Effector memory CD8-positive, alpha-beta T cell (primary cell): ENCODE measurements around the gene CORO1A.

Experiments
- ATAC-seq: fragments of 150-1000 bp; cut with Tn5 transposase; replicated peaks from 2 replicates; pipeline ENCODE4 v1.10.0; 2021; ENCODE audit warnings: mild to moderate bottlenecking, moderate library complexity
- DNase-seq, 3 experiments: peaks; one replicate each; pipeline ENCODE4 v3.0.0; 2021
- H3K27ac Mint-ChIP-seq, 2 donors: one replicate each; pipeline ENCODE4 v1.8.0; 2022; ENCODE audit warnings: mild to moderate bottlenecking in 2 of 2, mixed read lengths in 2 of 2, moderate library complexity in 2 of 2
- H3K27me3 Mint-ChIP-seq, 2 donors: one replicate each; pipeline ENCODE4 v1.8.0; 2022; ENCODE audit warnings: mixed read lengths in 2 of 2
- H3K36me3 Mint-ChIP-seq: one replicate; pipeline ENCODE4 v1.8.0; 2022; ENCODE audit warnings: mild to moderate bottlenecking, moderate library complexity, mixed read lengths; ENCODE audit not compliant: insufficient read depth
- H3K4me1 Mint-ChIP-seq, 2 donors: one replicate each; pipeline ENCODE4 v1.8.0; 2022; ENCODE audit warnings: low read depth in 2 of 2, mixed read lengths in 2 of 2
- H3K4me3 Mint-ChIP-seq, 2 donors: one replicate each; pipeline ENCODE4 v1.8.0; 2022; ENCODE audit warnings: mild to moderate bottlenecking in 2 of 2, mixed read lengths in 2 of 2, moderate library complexity in 2 of 2
- H3K9me3 Mint-ChIP-seq, 2 donors: one replicate each; pipeline ENCODE4 v1.8.0; 2022; ENCODE audit warnings: mixed read lengths in 2 of 2
- total RNA-seq, 9 experiments: gene quantifications; one replicate each; lab custom pipeline; 2026; lab: John Stamatoyannopoulos, UW

The CORO1A gene
- 343 to 646 (median 449) reads per million in 9 experiments for total RNA-seq

DNA sequence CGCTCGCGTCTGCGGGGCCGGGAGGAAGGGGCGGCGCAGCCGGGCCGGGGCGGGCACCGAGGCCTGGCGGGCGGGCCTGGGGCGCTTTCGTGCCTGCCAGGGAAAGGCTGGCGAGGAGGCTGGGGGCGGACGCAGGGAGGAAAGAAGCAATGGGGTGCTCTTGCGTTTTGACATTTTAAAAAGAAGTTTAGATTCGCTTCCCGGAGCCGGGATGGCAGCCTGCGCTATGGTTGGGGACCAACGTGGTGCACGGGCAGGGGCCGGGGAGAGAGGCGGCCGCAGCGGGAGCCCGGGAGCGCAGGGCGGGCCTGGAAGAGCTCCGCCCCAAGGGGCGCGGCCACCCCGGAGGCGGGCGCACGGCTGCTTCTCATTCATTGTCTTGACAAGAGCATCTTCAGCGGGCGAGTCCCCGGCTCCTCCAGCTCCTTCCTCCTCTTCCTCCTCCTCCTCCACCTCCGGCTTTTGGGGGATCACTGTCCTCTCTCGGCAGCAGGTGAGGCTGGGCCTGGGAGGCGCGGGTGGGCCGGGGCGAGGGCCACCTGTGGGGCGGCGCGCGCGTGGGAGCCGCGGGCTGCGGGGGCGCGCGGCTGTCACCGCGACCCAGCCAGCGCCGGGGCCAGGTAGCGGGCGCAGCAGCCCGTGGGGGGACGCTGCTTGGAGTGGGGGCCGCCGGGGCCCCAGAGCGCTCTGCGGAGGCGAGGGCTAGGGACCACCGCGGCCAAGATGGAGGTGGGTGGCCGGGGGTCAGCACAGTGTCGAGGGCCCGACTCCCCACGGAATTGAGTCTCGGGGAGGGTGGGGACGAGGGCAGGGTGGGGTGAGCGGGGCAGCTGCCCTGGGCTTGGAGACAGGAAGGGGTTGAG, at the start of gene CORO1A:
Gene CORO1A, plus strand, starts transcription at position 370 of the 863 bp plus-strand sequence. CDS start 1,608 bp downstream, outside the sequence.
- DNase-seq (peak; percentile 74 to 78 (median 74)), ATAC-seq (peak; percentile 36)
- Mint-ChIP-seq H3K4me1 (peaks cover 28 to 40% of the 10 kb centered on the region in 2 donors), H3K27ac (peak within 1 kb of the TSS; percentile 89 to 95), H3K9me3 (no peaks in the 10 kb centered on the region), H3K36me3 (peaks cover 64% of the 10 kb centered on the region), H3K4me3 (peak within 1 kb of the TSS; percentile 93 to 98), H3K27me3 (no peaks in the 10 kb centered on the region)

DNA sequence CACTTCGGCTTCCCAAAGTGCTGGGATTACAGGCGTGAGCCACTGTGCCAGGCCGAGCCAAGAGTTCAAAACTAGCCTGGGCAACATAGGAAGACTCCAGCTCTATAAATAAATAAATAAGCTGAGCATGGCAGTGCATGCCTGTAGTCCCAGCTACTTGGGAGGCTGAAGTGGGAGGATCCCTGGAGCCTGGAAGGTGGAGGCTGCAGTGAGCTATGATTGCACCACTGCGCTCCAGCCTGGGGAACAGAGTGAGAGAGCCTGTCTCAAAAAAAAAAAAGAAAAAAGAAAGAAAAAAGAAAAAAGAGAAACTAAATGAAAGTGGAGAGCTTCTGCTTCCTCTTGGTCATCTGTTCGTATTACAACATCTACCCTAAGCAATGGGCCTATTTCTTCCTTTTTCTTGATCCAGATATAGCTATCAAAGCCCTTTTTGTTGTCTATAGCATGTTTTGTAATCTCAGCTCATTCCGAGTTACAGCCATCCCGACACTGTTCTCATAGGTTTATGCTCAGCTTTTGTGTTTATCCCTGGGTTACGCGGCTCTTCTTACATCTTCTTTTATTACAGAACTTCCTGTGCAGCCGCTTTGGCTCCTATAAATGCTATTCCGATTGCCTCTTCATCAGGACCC, 46.3 kb upstream of the CORO1A start:
- Mint-ChIP-seq H3K27ac (no peak overlapping the region), H3K9me3 (no peaks in the 10 kb centered on the region), H3K27me3 (no peaks in the 10 kb centered on the region), H3K4me1 (peaks cover 0 to 5% of the 10 kb centered on the region in 2 donors), H3K36me3 (no peaks in the 10 kb centered on the region), H3K4me3 (no peak overlapping the region)
- ATAC-seq (no peak), DNase-seq (no peak)

DNA sequence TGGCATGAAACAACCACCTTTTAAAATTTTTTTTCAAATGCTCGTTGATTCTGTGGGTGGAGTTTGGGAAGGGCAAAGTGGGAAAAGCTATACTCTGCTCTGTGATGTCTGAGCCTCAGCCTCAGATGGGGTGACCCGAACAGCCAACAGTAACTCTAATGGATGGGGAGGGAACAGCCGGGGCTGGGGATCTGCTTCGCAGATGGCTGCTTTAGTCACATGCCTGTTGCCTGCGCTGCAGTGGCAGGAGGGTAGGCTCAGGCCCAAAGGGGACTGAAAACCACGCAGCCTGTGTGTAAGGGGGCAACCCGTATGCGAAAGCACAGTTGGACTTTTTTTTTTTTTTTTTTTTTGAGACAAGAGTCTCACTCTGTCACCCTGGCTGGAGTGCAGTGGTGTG, 45.5 kb upstream of the CORO1A start:
- H3K36me3 Mint-ChIP-seq, result no peaks in the 10 kb centered on the region
- H3K27me3 Mint-ChIP-seq, result no peaks in the 10 kb centered on the region
- H3K4me1 Mint-ChIP-seq, result peaks cover 0 to 7% of the 10 kb centered on the region in 2 donors
- H3K9me3 Mint-ChIP-seq, result no peaks in the 10 kb centered on the region
- DNase-seq (no peak), ATAC-seq (no peak)
- H3K27ac Mint-ChIP-seq, result no peak overlapping the region
- no peak overlapping the region for H3K4me3 Mint-ChIP-seq

DNA sequence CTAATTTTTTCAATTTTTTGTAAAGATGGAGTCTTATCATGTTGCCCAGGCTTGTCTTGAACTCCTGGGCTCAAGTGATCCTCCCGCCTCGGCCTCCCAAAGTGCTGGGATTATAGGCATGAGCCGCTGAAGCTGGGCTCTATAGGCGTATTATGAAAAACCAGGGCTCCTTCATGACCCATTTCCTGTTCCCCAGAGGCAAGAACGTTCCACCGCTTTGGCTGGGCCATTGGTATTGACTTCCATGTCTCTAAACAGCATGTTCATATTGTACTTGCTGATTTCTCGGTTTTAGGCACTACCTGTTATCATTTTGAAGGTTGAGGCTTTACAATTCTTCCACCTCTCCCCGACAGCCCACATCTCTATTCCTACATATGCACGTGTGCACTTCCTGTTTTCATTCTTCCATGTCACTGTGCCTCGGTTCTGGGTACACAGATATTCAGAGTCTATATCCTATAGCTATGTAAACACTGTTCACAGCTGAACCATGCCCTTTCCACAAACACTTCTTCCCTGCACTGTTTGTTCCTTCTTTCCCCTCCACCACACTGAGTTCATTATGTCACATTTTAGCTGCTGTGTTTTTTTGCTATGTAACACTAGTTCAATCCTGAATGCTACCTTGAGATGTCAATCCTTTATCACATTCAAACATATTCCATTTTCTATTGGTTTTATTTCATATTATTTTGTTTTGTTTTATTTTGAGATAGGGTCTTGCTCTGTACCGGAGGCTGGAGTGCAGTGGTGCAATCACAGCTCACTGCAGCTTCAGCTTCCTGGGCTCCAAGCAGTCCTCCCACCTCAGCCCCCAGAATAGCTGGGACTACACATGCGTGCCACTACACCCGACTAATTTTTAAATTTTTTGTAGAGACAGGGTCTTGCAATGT, 43.6 kb upstream of the CORO1A start:
- H3K27ac Mint-ChIP-seq, result no peak overlapping the region
- peaks cover 5 to 14% of the 10 kb centered on the region in 2 donors for H3K4me1 Mint-ChIP-seq
- ATAC-seq, result no peak
- H3K4me3 Mint-ChIP-seq, result no peak overlapping the region
- no peaks in the 10 kb centered on the region for H3K36me3 Mint-ChIP-seq
- no peaks in the 10 kb centered on the region for H3K27me3 Mint-ChIP-seq
- no peak for DNase-seq
- no peaks in the 10 kb centered on the region for H3K9me3 Mint-ChIP-seq

DNA sequence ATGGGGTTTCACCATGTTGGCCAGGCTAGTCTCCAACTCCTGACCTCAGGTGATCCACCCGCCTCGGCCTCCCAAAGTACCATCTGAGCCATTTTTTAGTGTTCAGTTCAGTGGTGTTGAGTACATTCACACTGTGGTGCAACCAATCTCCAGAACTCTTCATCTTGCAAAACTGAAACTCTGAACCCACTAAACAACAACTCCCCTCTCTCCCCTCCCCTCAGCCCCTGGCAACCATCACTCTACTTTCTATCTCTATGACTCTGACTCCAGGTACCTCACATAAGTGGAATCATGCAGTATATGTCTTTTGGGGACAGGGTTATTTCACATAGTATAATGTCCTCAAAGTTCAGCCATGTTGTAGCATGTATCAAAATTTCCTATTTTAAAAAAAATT, 41.7 kb upstream of the CORO1A start:
- Mint-ChIP-seq H3K27me3 (no peaks in the 10 kb centered on the region), H3K4me1 (peaks cover 5 to 17% of the 10 kb centered on the region in 2 donors), H3K27ac (no peak overlapping the region), H3K9me3 (no peaks in the 10 kb centered on the region), H3K4me3 (no peak overlapping the region), H3K36me3 (no peaks in the 10 kb centered on the region)
- ATAC-seq (no peak), DNase-seq (no peak)

DNA sequence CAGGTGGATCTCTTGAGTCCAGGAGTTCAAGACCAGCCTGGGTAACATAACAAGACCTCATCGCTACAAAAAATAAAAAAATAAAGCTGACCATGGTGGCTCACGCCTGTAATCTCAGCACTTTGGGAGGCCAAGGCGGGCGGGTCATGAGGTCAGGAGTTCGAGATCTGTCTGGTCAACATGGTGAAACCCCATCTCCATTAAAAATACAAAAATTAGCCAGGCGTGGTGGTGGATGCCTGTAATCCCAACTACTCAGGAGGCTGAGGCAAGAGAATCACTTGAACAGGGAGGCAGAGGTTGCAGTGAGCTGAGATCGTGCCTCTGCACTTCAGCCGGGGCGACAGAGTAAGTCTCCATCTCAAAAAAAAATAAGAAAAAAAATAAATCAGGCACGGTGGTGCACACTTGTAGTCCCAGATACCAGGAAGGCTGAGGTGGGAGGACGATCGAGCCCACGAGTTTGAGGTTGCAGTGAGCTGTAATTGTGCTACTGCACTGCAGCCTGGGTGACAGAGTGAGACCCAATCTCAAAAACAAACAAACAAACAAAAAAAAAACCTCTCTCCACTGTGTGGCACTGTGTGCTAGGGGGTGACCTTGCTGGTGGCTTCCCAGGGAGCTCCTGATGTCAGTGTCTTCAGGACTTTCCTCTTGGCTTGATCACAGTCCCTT, 40.6 kb upstream of the CORO1A start:
- Mint-ChIP-seq H3K36me3 (no peaks in the 10 kb centered on the region), H3K9me3 (no peaks in the 10 kb centered on the region), H3K27ac (peak overlapping the region; percentile 63 to 73), H3K4me1 (peaks cover 5 to 17% of the 10 kb centered on the region in 2 donors), H3K27me3 (no peaks in the 10 kb centered on the region), H3K4me3 (peak overlapping the region in 1 of 2 donors; percentile 32)
- ATAC-seq, result peak; percentile 92
- peak; percentile 18 to 39 (median 34) for DNase-seq

DNA sequence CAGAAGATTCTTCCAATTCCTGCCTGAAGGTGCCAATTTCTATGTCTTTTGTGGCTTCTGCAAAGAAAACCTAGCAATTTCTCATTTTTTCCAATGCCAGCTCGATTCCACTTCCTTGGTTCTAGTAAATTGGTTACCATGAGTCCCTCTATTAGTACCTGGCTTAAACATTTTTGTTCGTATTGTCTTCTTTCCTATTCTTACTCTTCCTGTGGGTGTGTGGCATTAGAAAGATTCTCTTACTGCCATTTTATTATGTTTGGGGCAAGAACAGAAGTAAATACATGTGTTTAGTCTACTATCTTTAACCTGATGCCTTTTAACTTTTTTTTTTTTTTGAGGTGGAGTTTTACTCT, 40.1 kb upstream of the CORO1A start:
- H3K27ac Mint-ChIP-seq, result peak overlapping the region; percentile 63 to 73
- ATAC-seq, result peak; percentile 36
- H3K4me1 Mint-ChIP-seq, result peaks cover 5 to 17% of the 10 kb centered on the region in 2 donors

DNA sequence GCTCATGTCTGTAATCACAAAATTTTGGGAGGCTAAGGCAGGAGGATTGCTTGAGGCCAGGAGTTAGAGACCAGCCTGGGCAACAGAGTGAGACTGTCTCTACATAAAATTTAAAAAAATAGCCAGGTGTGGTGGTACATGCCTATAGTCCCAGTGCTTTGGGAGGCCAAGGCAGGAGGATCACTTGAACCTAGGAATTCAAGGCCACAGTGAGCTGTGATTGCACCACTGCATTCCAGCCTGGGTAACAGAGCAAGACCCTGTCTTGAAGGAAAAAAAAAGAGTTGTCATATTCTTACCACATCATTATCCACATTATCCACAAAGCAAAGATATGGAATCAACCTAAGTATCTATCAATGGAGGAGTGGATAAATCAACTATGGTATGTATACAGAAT, 39.4 kb upstream of the CORO1A start:
- Mint-ChIP-seq H3K9me3 (no peaks in the 10 kb centered on the region), H3K36me3 (no peaks in the 10 kb centered on the region), H3K4me1 (peaks cover 5 to 17% of the 10 kb centered on the region in 2 donors), H3K27me3 (no peaks in the 10 kb centered on the region), H3K27ac (peak overlapping the region; percentile 63 to 73), H3K4me3 (no peak overlapping the region)
- no peak for ATAC-seq
- DNase-seq, result no peak

More for the DNA sequence above, 40.1 kb upstream of the CORO1A start:
- Mint-ChIP-seq H3K36me3 (no peaks in the 10 kb centered on the region), H3K4me3 (peak overlapping the region in 1 of 2 donors; percentile 32), H3K27me3 (no peaks in the 10 kb centered on the region), H3K9me3 (no peaks in the 10 kb centered on the region)
- DNase-seq, result no peak

DNA sequence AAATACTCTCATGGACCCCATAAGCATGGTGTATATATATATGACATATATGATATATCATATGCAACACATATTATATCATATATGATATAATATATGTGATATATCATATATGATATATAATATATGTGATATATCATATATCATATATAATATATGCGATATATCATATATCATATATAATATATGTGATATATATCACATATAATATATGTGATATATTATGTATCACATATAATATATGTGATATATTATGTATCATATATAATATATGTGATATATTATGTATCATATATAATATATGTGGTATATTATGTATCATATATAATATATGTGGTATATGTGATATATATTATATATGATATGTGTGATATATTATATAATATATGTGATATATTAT, 38.5 kb upstream of the CORO1A start:
- ATAC-seq (no peak), DNase-seq (no peak)
- no peaks in the 10 kb centered on the region for H3K27me3 Mint-ChIP-seq
- H3K27ac Mint-ChIP-seq, result no peak overlapping the region
- H3K4me1 Mint-ChIP-seq, result peaks cover 5 to 14% of the 10 kb centered on the region in 2 donors
- H3K36me3 Mint-ChIP-seq, result no peaks in the 10 kb centered on the region
- peaks cover 0 to 3% of the 10 kb centered on the region in 2 donors for H3K9me3 Mint-ChIP-seq
- H3K4me3 Mint-ChIP-seq, result no peak overlapping the region

DNA sequence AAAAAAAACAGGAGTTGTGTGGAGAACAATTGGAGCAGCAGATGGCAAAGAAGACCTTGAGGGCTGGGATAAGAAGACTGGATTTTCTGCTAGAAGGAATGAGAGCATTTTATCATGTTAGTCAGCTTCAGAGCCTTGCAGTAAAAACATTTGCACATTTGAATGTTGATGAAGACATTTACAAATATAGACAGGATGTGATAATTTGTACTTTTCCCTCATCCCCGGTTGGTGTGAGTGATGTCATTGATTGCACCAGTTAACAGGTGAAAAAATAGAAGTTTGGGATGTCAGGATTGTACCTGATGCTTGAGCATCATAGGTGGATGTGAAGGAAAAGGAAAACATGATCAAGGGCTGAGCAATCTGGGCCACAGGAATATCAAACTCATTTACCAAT, 37.7 kb upstream of the CORO1A start:
- no peak overlapping the region for H3K4me3 Mint-ChIP-seq
- H3K4me1 Mint-ChIP-seq, result peaks cover 5 to 13% of the 10 kb centered on the region in 2 donors
- H3K27me3 Mint-ChIP-seq, result no peaks in the 10 kb centered on the region
- H3K27ac Mint-ChIP-seq, result no peak overlapping the region
- peaks cover 0 to 3% of the 10 kb centered on the region in 2 donors for H3K9me3 Mint-ChIP-seq
- DNase-seq, result no peak
- ATAC-seq, result no peak
- H3K36me3 Mint-ChIP-seq, result peaks cover 3% of the 10 kb centered on the region

DNA sequence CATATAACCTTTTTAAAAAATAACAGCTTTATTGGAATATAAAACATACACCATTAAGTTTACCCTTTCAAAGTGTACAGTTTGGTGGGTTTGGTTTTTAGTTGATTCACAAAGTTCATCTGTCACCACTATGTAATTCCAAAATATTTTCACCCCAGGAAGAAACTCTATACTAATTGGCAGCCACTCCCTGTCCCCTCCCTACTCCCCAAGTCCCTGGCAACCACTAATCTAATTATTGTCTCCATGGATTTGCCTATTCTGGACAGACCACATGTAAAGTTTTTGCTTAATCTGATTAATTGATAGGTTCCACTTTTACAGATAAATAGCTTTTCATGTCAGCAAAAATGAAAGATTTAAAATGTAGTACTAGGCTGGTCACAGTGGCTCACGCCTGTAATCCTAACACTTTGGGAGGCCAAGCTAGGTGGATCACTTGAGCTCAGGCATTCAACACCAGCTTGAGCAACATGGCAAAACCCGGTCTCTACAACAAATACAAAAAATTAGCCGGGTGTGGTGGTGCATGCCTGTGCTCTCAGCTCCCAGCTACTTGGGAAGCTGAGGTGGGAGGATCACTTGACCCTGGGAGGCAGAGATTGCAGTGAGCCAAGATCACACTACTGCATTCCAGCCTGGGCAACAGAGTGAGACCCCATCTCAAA, 35.4 kb upstream of the CORO1A start:
- H3K27ac Mint-ChIP-seq, result no peak overlapping the region
- no peaks in the 10 kb centered on the region for H3K27me3 Mint-ChIP-seq
- peaks cover 5 to 10% of the 10 kb centered on the region in 2 donors for H3K4me1 Mint-ChIP-seq
- ATAC-seq (no peak), DNase-seq (no peak)
- H3K4me3 Mint-ChIP-seq, result no peak overlapping the region
- peaks cover 3% of the 10 kb centered on the region for H3K36me3 Mint-ChIP-seq
- peaks cover 0 to 3% of the 10 kb centered on the region in 2 donors for H3K9me3 Mint-ChIP-seq

DNA sequence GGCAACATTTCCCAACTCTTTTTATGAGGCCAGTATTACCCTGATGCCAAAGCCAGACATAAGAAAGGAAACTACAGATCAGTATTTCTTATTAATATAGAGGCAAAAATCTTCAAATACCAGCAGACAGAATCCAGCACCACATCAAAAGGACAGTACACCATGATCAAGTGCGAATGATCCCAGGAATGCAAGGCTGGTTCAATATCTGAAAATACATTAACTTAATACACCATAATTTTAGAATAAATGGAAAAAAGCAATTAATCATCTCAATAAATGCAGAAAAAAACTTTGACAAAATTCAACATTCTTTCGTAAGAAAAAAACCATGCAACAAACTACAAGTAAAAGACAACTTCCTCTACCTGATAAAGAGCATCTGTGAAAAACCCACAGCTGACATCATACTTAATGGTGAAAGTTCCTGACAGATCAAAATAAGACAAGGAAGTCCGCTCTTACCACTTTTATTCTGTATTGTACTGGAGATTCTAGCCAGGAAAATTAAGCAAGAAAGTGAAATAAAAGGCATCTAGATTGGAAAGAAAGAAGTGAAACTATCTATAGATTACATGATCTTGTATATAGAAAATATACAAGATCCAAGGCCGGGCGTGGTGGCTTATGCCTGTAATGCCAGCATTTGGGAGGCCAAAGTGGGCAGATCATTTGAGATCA, 34.0 kb upstream of the CORO1A start:
- no peaks in the 10 kb centered on the region for H3K27me3 Mint-ChIP-seq
- no peak for DNase-seq
- no peak overlapping the region for H3K4me3 Mint-ChIP-seq
- peaks cover 3% of the 10 kb centered on the region for H3K36me3 Mint-ChIP-seq
- no peak overlapping the region for H3K27ac Mint-ChIP-seq
- ATAC-seq, result no peak
- peaks cover 0 to 4% of the 10 kb centered on the region in 2 donors for H3K4me1 Mint-ChIP-seq
- peaks cover 0 to 3% of the 10 kb centered on the region in 2 donors for H3K9me3 Mint-ChIP-seq
